IMR-90 (cell line): ENCODE measurements around the gene MUC5AC. TPM values are rescaled to one million over a fixed set of nuclear protein-coding genes. Genes with fewer than 3 reads are reported as not detected.

ENCODE experiments used
- ATAC-seq: fragments of 200-7000 bp; cut with Tn5 transposase; 2 replicates; pipeline ENCODE4 v1.9.1; 2020; ENCODE audit warnings: low read depth, mild to moderate bottlenecking, moderate library complexity
- BruUV-seq: library from RNA; stranded (reverse); fragments of 400-500 nt; replicated peaks from 2 replicates; lab custom pipeline; 2021; lab: Mats Ljungman, UMichigan
- CTCF ChIA-PET: fragments of 300-600 bp; formaldehyde crosslinking; extraction: SDS; loops from one replicate; lab custom pipeline; 2021; ENCODE audit warnings: antibody characterized with exemption; lab: Yijun Ruan, JAX
- POLR2A ChIA-PET: fragments of 300-600 bp; sonication (Branson Sonifier 250); formaldehyde crosslinking; loops from one replicate; lab custom pipeline; 2022; ENCODE audit warnings: antibody characterized with exemption; ENCODE audit not compliant: unreplicated experiment; lab: Charles Lee
- DNase-seq: peaks from one replicate; pipeline ENCODE4 v3.0.0; 2013
- H2AFZ ChIP-seq: replicated peaks from 2 replicates; pipeline ENCODE3; 2013; ENCODE audit warnings: low read length, mild to moderate bottlenecking; ENCODE audit not compliant: poor library complexity
- H2AK5ac ChIP-seq: 2 replicates; pipeline ENCODE4 v1.6.1; 2013; ENCODE audit warnings: low read depth, low read length, inconsistent platforms
- H2AK9ac ChIP-seq: replicated peaks from 2 replicates; pipeline ENCODE3; 2013; ENCODE audit warnings: mild to moderate bottlenecking, low read depth, low read length, moderate library complexity; ENCODE audit not compliant: poor library complexity
- H2BK120ac ChIP-seq: 2 replicates; pipeline ENCODE4 v1.6.1; 2013; ENCODE audit warnings: low read depth, low read length, inconsistent platforms
- H2BK15ac ChIP-seq: 3 replicates; pipeline ENCODE4 v1.6.1; 2013; ENCODE audit warnings: low read depth, low read length, inconsistent platforms
- H2BK20ac ChIP-seq: 2 replicates; pipeline ENCODE4 v1.6.1; 2013; ENCODE audit warnings: low read depth, mild to moderate bottlenecking, inconsistent platforms, low read length, moderate library complexity
- H2BK5ac ChIP-seq: 2 replicates; pipeline ENCODE4 v1.6.1; 2013; ENCODE audit warnings: mild to moderate bottlenecking, low read depth, low read length, inconsistent platforms; ENCODE audit not compliant: poor library complexity, severe bottlenecking
- H3K14ac ChIP-seq: replicated peaks from 2 replicates; pipeline ENCODE4 v1.6.1; 2013; ENCODE audit warnings: low read depth, low read length, inconsistent platforms
- H3K18ac ChIP-seq: 2 replicates; pipeline ENCODE4 v1.6.1; 2013; ENCODE audit warnings: low read depth, low read length, control low read depth
- H3K23ac ChIP-seq: 2 replicates; pipeline ENCODE4 v1.6.1; 2013; ENCODE audit warnings: low read depth, low read length, inconsistent platforms
- H3K27ac ChIP-seq: 2 replicates; pipeline ENCODE4 v1.5.1; 2013; ENCODE audit warnings: mild to moderate bottlenecking, control low read depth, low read length; ENCODE audit not compliant: insufficient read depth
- H3K27me3 ChIP-seq: 2 replicates; pipeline ENCODE4 v1.6.1; 2013; ENCODE audit warnings: low read length; ENCODE audit not compliant: control insufficient read depth, insufficient read depth
- H3K36me3 ChIP-seq: 2 replicates; pipeline ENCODE4 v1.6.1; 2013; ENCODE audit warnings: low read length, mixed read lengths; ENCODE audit not compliant: control insufficient read depth, insufficient read depth
- H3K4ac ChIP-seq: 2 replicates; pipeline ENCODE4 v1.6.1; 2013; ENCODE audit warnings: low read depth, low read length, inconsistent platforms
- H3K4me1 ChIP-seq: 2 replicates; pipeline ENCODE4 v1.6.1; 2013; ENCODE audit warnings: low read length, mixed read lengths; ENCODE audit not compliant: control insufficient read depth, insufficient read depth
- H3K4me2 ChIP-seq: 2 replicates; pipeline ENCODE4 v1.6.1; 2013; ENCODE audit warnings: low read depth, mild to moderate bottlenecking, control low read depth, low read length, moderate library complexity
- H3K4me3 ChIP-seq: 2 replicates; pipeline ENCODE4 v1.5.1; 2013; ENCODE audit warnings: low read depth, mild to moderate bottlenecking, control low read depth, low read length, moderate library complexity; ENCODE audit not compliant: insufficient read depth
- H3K56ac ChIP-seq: 2 replicates; pipeline ENCODE4 v1.6.1; 2013; ENCODE audit warnings: low read length, inconsistent platforms; ENCODE audit not compliant: insufficient read depth; ENCODE audit errors: extremely low read depth
- H3K79me1 ChIP-seq, 2 experiments: 2 replicates each; pipeline ENCODE4 v1.6.1; 2013; ENCODE audit warnings: low read length in 2 of 2, inconsistent platforms in 1 of 2, low read depth in 1 of 2
- H3K9ac ChIP-seq: 2 replicates; pipeline ENCODE4 v1.6.1; 2013; ENCODE audit warnings: low read depth, low read length, control low read depth
- H3K9me1 ChIP-seq: 2 replicates; pipeline ENCODE4 v1.6.1; 2013; ENCODE audit warnings: low read length, inconsistent platforms; ENCODE audit not compliant: insufficient read depth
- H3K9me3 ChIP-seq: 2 replicates; pipeline ENCODE4 v1.6.1; 2013; ENCODE audit warnings: low read length; ENCODE audit not compliant: control insufficient read depth, insufficient read depth
- H4K20me1 ChIP-seq: 2 replicates; pipeline ENCODE4 v1.6.1; 2013; ENCODE audit warnings: low read length, inconsistent platforms; ENCODE audit not compliant: insufficient read depth
- H4K5ac ChIP-seq: 2 replicates; pipeline ENCODE4 v1.6.1; 2013; ENCODE audit warnings: mild to moderate bottlenecking, low read depth, low read length, control low read depth
- H4K8ac ChIP-seq, 2 experiments: 2 replicates each; pipeline ENCODE4 v1.6.1; 2013; ENCODE audit warnings: low read depth in 2 of 2, low read length in 2 of 2, control low read depth in 1 of 2, inconsistent platforms in 1 of 2
- H4K91ac ChIP-seq: 2 replicates; pipeline ENCODE4 v1.6.1; 2013; ENCODE audit warnings: low read depth, low read length, inconsistent platforms; ENCODE audit not compliant: insufficient read depth
- FOS ChIP-seq: fragments of 150-350 bp; IDR thresholded peaks from 2 replicates; pipeline ENCODE4 v1.6.1; 2016; ENCODE audit warnings: low read depth, low read length
- MAFK ChIP-seq: IDR thresholded peaks from 2 replicates; pipeline ENCODE4 v1.6.1; 2012; ENCODE audit warnings: low read depth, low read length, improper control_type of control experiment
- POLR2A ChIP-seq: IDR thresholded peaks from 2 replicates; pipeline ENCODE4 v1.6.1; 2012; ENCODE audit warnings: mild to moderate bottlenecking, low read depth, low read length
- RCOR1 ChIP-seq: IDR thresholded peaks from 2 replicates; pipeline ENCODE4 v1.6.1; 2012; ENCODE audit warnings: mild to moderate bottlenecking, low read length, improper control_type of control experiment; ENCODE audit not compliant: insufficient replicate concordance
- WGBS, 2 experiments: methylation state at CpG; one replicate each; pipeline versions ENCODE4 v1.1.5 to v1.1.7; 2013; ENCODE audit warnings: missing lambda C conversion rate in 2 of 2; ENCODE audit not compliant: insufficient read length in 1 of 2; ENCODE audit errors: extremely low coverage in 2 of 2; 5-methylcytosine and 5-hydroxymethylcytosine counted together
- dilution Hi-C: fragments of 300-500 bp; cut with HindIII; formaldehyde crosslinking; loops from one replicate; pipeline ENCODE4 v1.14.3; 2018; ENCODE audit warnings: low sequenced_read_pairs; ENCODE audit not compliant: unreplicated experiment
- in situ Hi-C: fragments of 300-500 bp; cut with MboI; formaldehyde crosslinking; loops from 3 replicates; pipeline ENCODE4 v1.14.3; 2019; ENCODE audit warnings: low sequenced_read_pairs, inconsistent platforms, mixed read lengths
- intact Hi-C: fragments of 100-400 bp; cut with micrococcal nuclease; formaldehyde crosslinking; loops from 2 replicates; pipeline ENCODE4 v1.10.0; 2022
- polyA plus RNA-seq, 3 experiments: library from polyadenylated mRNA; depleted of rRNA; stranded (reverse); fragments of >200 nt; gene quantifications; 2 replicates each; pipeline ENCODE4 v1.2.3, GENCODE V29; 2012; ENCODE audit warnings: low replicate concordance in 1 of 3
- total RNA-seq: library from RNA; depleted of rRNA; stranded (reverse); fragments of >200 nt; gene quantifications from 2 replicates; pipeline ENCODE4 v1.2.3, GENCODE V29; 2012

MUC5AC gene
- total and polyA plus RNA-seq, 2 of the 4 experiments (the other 2 are of a cell fraction) = 0.02 TPM; not detected in 1

DNA sequence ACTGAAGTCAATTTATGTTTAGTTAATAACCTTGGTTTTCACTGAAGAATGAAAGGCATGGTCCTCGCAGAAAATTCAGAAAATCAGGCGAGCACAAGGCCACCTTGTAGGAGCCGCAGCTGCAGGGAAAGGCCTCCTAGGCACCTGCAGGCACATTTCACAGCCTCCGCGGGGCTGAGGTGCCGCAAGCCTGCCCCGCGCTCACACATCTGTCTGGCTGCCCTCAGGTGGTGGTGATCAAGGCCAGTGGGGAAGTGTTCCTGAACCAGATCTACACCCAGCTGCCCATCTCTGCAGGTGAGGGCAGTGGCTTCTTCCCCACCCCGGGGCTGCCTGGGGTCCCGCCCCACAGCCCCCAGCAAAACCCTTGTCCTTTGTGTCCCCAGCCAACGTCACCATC is 10.5 kb downstream of the MUC5AC start:
- Histone ChIP-seq H2BK15ac (no peak overlapping the region), H2BK120ac (no peak overlapping the region), H3K23ac (no peak overlapping the region), H4K20me1 (no peaks in the 10 kb centered on the region), H4K91ac (no peak overlapping the region), H3K9me3 (peaks cover 2% of the 10 kb centered on the region; the same call in 1 of the 2 replicates), H2BK5ac (no peak overlapping the region), H2AK9ac (no peak overlapping the region), H3K4ac (no peak overlapping the region), H2AFZ (no peak overlapping the region), H3K27ac (no peak overlapping the region), H3K18ac (no peak overlapping the region), H3K4me1 (no peaks in the 10 kb centered on the region), H3K4me2 (no peak overlapping the region), H3K4me3 (no peak overlapping the region), H3K79me1 (no peaks in the 10 kb centered on the region), H3K27me3 (peaks cover 6% of the 10 kb centered on the region; the same call in 1 of the 2 replicates), H4K8ac (no peak overlapping the region), H3K9me1 (no peaks in the 10 kb centered on the region), H2AK5ac (no peak overlapping the region), H2BK20ac (no peak overlapping the region), H3K56ac (no peak overlapping the region), H4K5ac (no peak overlapping the region), H3K9ac (no peak overlapping the region), H3K14ac (no peak overlapping the region), H3K36me3 (no peaks in the 10 kb centered on the region)
- BruUV-seq = no TSS peak
- WGBS, 2 experiments = 76% methylated on average over 3 of the region's 11 CpGs; no CpG with 5 or more reads in 1 of the 2 experiments
- ChIA-PET CTCF (no interaction called here), POLR2A (no interaction called here)
- DNase-seq = no peak
- dilution Hi-C loops = no loop called here
- intact Hi-C loops = no loop called here
- TF ChIP-seq MAFK (no peak), FOS (no peak), RCOR1 (no peak), POLR2A (no peak)
- ATAC-seq = no peak
- in situ Hi-C loops = no loop called here
